Endothelial cell of umbilical vein (primary cell): Measurements from ENCODE around the gene SNAPC5. TPM values are rescaled to one million over a fixed set of nuclear protein-coding genes. Genes with fewer than 3 reads are reported as not detected.

Experiments
- BruUV-seq: library from RNA; stranded (reverse); fragments of 400-500 nt; replicated peaks from 2 replicates; lab custom pipeline; 2021; lab: Mats Ljungman, UMichigan
- CTCF ChIA-PET: fragments of 300-600, 350-600 bp; sonication (Branson Sonifier 250); formaldehyde crosslinking; loops from one replicate; lab custom pipeline; 2021; ENCODE audit warnings: antibody characterized with exemption, inconsistent platforms; lab: Charles Lee
- POLR2A ChIA-PET: fragments of 300-600, 350-600 bp; sonication (Branson Sonifier 250); formaldehyde crosslinking; loops from one replicate; lab custom pipeline; 2021; ENCODE audit warnings: antibody characterized with exemption, inconsistent platforms; lab: Charles Lee
- DNase-seq: peaks from one replicate; pipeline ENCODE4 v3.0.0-alpha.2; 2011; ENCODE audit warnings: low read depth, low spot score
- FAIRE-seq: peaks from 2 replicates; lab custom pipeline; 2011; peaks lifted over from hg19 to GRCh38; lab: Jason Lieb, UNC
- H2AFZ ChIP-seq: 2 replicates; pipeline ENCODE4 v1.6.0; 2012; ENCODE audit warnings: low read depth, low read length, control low read depth, inconsistent platforms
- H3K27ac ChIP-seq: 2 replicates; pipeline ENCODE4 v1.5.1; 2011; ENCODE audit warnings: low read depth, mild to moderate bottlenecking, control low read depth, low read length, moderate library complexity; ENCODE audit not compliant: insufficient read depth
- H3K27me3 ChIP-seq, 2 experiments: 2 replicates each; pipeline versions ENCODE4 v1.6.0 to v1.6.1; 2011; ENCODE audit warnings: low read length in 2 of 2, mixed read lengths in 1 of 2; ENCODE audit not compliant: control insufficient read depth in 2 of 2, insufficient read depth in 2 of 2
- H3K36me3 ChIP-seq, 2 experiments: 2 replicates in 1 of 2; 3 replicates in 1 of 2; pipeline ENCODE4 v1.5.1; 2011; ENCODE audit warnings: low read length in 2 of 2, mild to moderate bottlenecking in 1 of 2, moderate library complexity in 1 of 2; ENCODE audit not compliant: control insufficient read depth in 2 of 2, insufficient read depth in 2 of 2; ENCODE audit errors: extremely low read depth in 1 of 2
- H3K4me1 ChIP-seq: 3 replicates; pipeline ENCODE4 v1.5.1; 2011; ENCODE audit warnings: mild to moderate bottlenecking, low read length; ENCODE audit not compliant: control insufficient read depth, insufficient read depth; ENCODE audit errors: extremely low read depth
- H3K4me2 ChIP-seq: 2 replicates; pipeline ENCODE4 v1.6.1; 2011; ENCODE audit warnings: low read length, control low read depth, mixed read lengths; ENCODE audit not compliant: insufficient read depth
- H3K4me3 ChIP-seq, 3 experiments: fragments of 200-600 bp in 1 of 3; sonication (generic), shearing (Covaris generic) in 1 of 3; replicated peaks in 1 of 3; 2 replicates each; pipeline ENCODE4 v1.5.1; 2011 to 2016; ENCODE audit warnings: control low read depth in 3 of 3, low read length in 3 of 3, mild to moderate bottlenecking in 2 of 3, inconsistent platforms in 1 of 3, low read depth in 1 of 3, moderate library complexity in 1 of 3; ENCODE audit not compliant: insufficient read depth in 1 of 3
- H3K79me2 ChIP-seq: 2 replicates; pipeline ENCODE4 v1.6.0; 2012; ENCODE audit warnings: low read length, inconsistent platforms; ENCODE audit not compliant: control insufficient read depth, insufficient read depth
- H3K9ac ChIP-seq: replicated peaks from 2 replicates; pipeline ENCODE3; 2011; ENCODE audit warnings: low read length, control low read depth; ENCODE audit not compliant: insufficient read depth; ENCODE audit errors: extremely low read depth
- H3K9me1 ChIP-seq: replicated peaks from 3 replicates; pipeline ENCODE4 v1.6.0; 2011; ENCODE audit warnings: mild to moderate bottlenecking, low read length; ENCODE audit not compliant: control insufficient read depth, insufficient read depth; ENCODE audit errors: extremely low read depth
- H3K9me3 ChIP-seq: replicated peaks from 2 replicates; pipeline ENCODE4 v1.5.1; 2012; ENCODE audit warnings: low read length, inconsistent platforms; ENCODE audit not compliant: control insufficient read depth, insufficient read depth
- H4K20me1 ChIP-seq: replicated peaks from 2 replicates; pipeline ENCODE3; 2011; ENCODE audit warnings: mild to moderate bottlenecking, low read length; ENCODE audit not compliant: control insufficient read depth, insufficient read depth; ENCODE audit errors: extremely low read depth
- CTCF ChIP-seq, 2 donors: IDR thresholded peaks; 1 replicate in 1 of 2; 2 replicates in 1 of 2; pipeline ENCODE4 v1.5.1; 2011; ENCODE audit warnings: low read length in 2 of 2, mild to moderate bottlenecking in 2 of 2, moderate library complexity in 2 of 2, control low read depth in 1 of 2, inconsistent platforms in 1 of 2, low read depth in 1 of 2; ENCODE audit not compliant: insufficient read depth in 1 of 2; ENCODE audit errors: extremely low read depth in 1 of 2
- EZH2 ChIP-seq: IDR thresholded peaks from 2 replicates; pipeline ENCODE4 v1.6.1; 2012; ENCODE audit warnings: borderline replicate concordance, low read depth, mild to moderate bottlenecking, moderate library complexity, low read length, inconsistent platforms; ENCODE audit not compliant: severe bottlenecking
- FOS ChIP-seq: IDR thresholded peaks from 2 replicates; pipeline ENCODE4 v1.6.1; 2011; ENCODE audit warnings: mild to moderate bottlenecking, low read length, moderate library complexity, borderline replicate concordance; ENCODE audit not compliant: insufficient read depth
- GATA2 ChIP-seq: IDR thresholded peaks from 2 replicates; pipeline ENCODE4 v1.7.0; 2011; ENCODE audit warnings: low read depth, mild to moderate bottlenecking, moderate library complexity, mixed read lengths, low read length; ENCODE audit not compliant: insufficient read length, insufficient read depth
- JUN ChIP-seq: IDR thresholded peaks from 2 replicates; pipeline ENCODE4 v1.6.1; 2011; ENCODE audit warnings: borderline replicate concordance, low read depth; ENCODE audit not compliant: insufficient read length, insufficient read depth
- MAX ChIP-seq: IDR thresholded peaks from 2 replicates; pipeline ENCODE4 v1.6.1; 2011; ENCODE audit not compliant: insufficient read depth, insufficient read length
- MYC ChIP-seq: IDR thresholded peaks from one replicate; pipeline ENCODE4 v1.6.1; 2011; ENCODE audit warnings: mild to moderate bottlenecking, low read depth, low read length
- POLR2A ChIP-seq: IDR thresholded peaks from 2 replicates; pipeline ENCODE4 v1.6.1; 2012; ENCODE audit warnings: low read depth, mild to moderate bottlenecking, control low read depth, low read length
- POLR2AphosphoS5 ChIP-seq: IDR thresholded peaks from 2 replicates; pipeline ENCODE4 v1.6.1; 2012; ENCODE audit warnings: low read depth, mild to moderate bottlenecking, control low read depth, low read length, moderate library complexity; ENCODE audit not compliant: insufficient read depth
- dilution Hi-C: fragments of 300-500 bp; cut with MboI; formaldehyde crosslinking; loops from one replicate; pipeline ENCODE4 v1.15.0; 2019; ENCODE audit warnings: low sequenced_read_pairs; ENCODE audit not compliant: extremely low pct_ligation_motif_present
- intact Hi-C: fragments of 100-400 bp; cut with micrococcal nuclease; formaldehyde crosslinking; loops from one replicate; pipeline ENCODE4 v1.10.0; 2022
- polyA plus RNA-seq, 4 experiments: library from polyadenylated mRNA; depleted of rRNA in 3 of 4; stranded (reverse) in 3 of 4; unstranded in 1 of 4; fragments of >200 nt; gene quantifications; 2 replicates each; pipeline versions ENCODE4 v1.2.1 to v1.2.3, GENCODE V29; 2011 to 2012; ENCODE audit warnings: missing spikeins in 1 of 4
- total RNA-seq: library from RNA; stranded (reverse); gene quantifications from 2 replicates; pipeline ENCODE4 v1.2.3, GENCODE V29; 2021

Gene SNAPC5
- total and polyA plus RNA-seq, 2 donors (not counting 3 experiments of a cell fraction or from before 2014, with no cell fraction given) = 16.0 to 17.4 TPM

- TF ChIP-seq CTCF (IDR thresholded peaks at IDR 0.05; ENCODE audit: extremely low read depth in 1 of 2, insufficient read depth in 1 of 2, low read depth in 1 of 2, low read length in 2 of 2) = no peak
- no peak for TF ChIP-seq MYC
- no peak for TF ChIP-seq MAX
- no peak for TF ChIP-seq POLR2A
- no peak for TF ChIP-seq JUN
- no peak for TF ChIP-seq GATA2
- TF ChIP-seq FOS = no peak
- no peak for TF ChIP-seq EZH2
- no peak for TF ChIP-seq POLR2AphosphoS5
- FAIRE-seq (no peak), DNase-seq (peak; percentile 24)
- H3K79me2 ChIP-seq = peaks cover 74% of the 10 kb centered on the region
- H2AFZ ChIP-seq = no peak overlapping the region
- peaks cover 25 to 27% of the 10 kb centered on the region in 2 experiments for H3K36me3 ChIP-seq
- H3K27ac ChIP-seq = peak overlapping the region; percentile 96
- peak overlapping the region; percentile 93 to 98 (median 98) for H3K4me3 ChIP-seq
- TSS peak; percentile 61 for BruUV-seq
- peaks cover 28% of the 10 kb centered on the region for H3K4me1 ChIP-seq
- ChIA-PET POLR2A (no interaction called here), CTCF (interaction anchor here (1.3 kb wide), 1 partner anchor 117 kb away, joined by 3 read pairs; the partner anchor contains the start of gene MAP2K1)
- no peaks in the 10 kb centered on the region for H3K27me3 ChIP-seq
- H3K9ac ChIP-seq = peak overlapping the region; percentile 98
- peaks cover under 1% of the 10 kb centered on the region for H4K20me1 ChIP-seq
- H3K9me3 ChIP-seq = no peaks in the 10 kb centered on the region
- H3K4me2 ChIP-seq = peak overlapping the region; percentile 98
- intact Hi-C loops = loop anchor here (2.0 to 5.0 kb wide), 3 partner anchors 63 to 348 kb away; partner anchors contain the start of gene SMAD6
- dilution Hi-C loops = no loop called here
- no peaks in the 10 kb centered on the region for H3K9me1 ChIP-seq
Measured at GRCh38 chr15:66503780-66504562, 6.4 kb upstream of the SNAPC5 start.
